A549 treated with DMSO at 1 μM for 4 hours (cell line): Measurements from ENCODE around the gene MARCKSL1. TPM values are rescaled to one million over a fixed set of nuclear protein-coding genes. Genes with fewer than 3 reads are reported as not detected.

Experiments
- total RNA-seq: library from RNA; stranded (reverse); fragments of 200-300 nt; extraction: Qiagen RNA extraction; gene quantifications from 5 replicates; pipeline ENCODE4 v1.2.3, GENCODE V29; 2022; ENCODE audit warnings: low read depth

Gene MARCKSL1, protein sequence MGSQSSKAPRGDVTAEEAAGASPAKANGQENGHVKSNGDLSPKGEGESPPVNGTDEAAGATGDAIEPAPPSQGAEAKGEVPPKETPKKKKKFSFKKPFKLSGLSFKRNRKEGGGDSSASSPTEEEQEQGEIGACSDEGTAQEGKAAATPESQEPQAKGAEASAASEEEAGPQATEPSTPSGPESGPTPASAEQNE
- total RNA-seq, result 57.0 to 80.7 TPM (median 72.8 TPM) in 5 replicates

DNA sequence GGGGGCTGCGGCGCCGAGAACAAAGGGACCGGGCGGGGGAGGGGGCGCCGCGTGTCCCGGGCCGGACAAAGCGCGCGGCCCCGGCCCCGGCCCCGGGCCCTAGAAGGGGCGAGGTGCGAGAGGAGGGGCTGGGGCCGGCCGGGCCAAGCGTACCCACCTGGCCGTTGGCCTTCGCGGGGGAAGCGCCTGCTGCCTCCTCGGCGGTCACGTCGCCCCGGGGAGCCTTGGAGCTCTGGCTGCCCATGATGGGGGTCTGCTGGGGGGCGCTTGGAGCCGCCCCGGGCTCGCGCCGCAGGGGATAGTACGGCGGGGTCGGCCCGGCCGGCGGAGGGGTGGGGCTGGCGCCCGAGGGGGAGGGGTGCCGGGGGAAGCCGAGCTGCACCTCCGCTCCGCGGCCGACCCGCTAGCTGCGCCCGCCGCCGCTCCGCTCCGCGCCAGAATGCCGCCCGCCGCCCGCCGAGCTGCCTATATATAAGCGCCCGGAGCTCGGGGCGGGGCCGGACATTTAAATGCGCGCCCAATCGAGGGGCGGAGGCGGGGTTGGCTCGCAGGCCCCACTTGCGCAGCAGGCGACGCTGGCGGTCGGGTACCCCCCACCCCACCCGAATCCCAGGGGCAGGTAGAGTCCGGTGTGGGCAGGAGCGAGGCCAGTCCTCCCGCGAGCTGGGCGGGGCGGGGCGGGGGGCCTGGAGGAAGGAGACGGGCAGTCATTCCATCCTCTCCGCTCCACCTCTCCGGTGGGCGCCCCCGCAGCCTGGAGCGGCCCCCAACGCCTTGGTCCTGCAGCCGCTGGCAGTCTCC is at the start of gene MARCKSL1:
Gene MARCKSL1, minus strand, starts transcription at position 444 of the 801 bp plus-strand sequence. Its CDS starts 200 bp downstream, at position 244.

DNA sequence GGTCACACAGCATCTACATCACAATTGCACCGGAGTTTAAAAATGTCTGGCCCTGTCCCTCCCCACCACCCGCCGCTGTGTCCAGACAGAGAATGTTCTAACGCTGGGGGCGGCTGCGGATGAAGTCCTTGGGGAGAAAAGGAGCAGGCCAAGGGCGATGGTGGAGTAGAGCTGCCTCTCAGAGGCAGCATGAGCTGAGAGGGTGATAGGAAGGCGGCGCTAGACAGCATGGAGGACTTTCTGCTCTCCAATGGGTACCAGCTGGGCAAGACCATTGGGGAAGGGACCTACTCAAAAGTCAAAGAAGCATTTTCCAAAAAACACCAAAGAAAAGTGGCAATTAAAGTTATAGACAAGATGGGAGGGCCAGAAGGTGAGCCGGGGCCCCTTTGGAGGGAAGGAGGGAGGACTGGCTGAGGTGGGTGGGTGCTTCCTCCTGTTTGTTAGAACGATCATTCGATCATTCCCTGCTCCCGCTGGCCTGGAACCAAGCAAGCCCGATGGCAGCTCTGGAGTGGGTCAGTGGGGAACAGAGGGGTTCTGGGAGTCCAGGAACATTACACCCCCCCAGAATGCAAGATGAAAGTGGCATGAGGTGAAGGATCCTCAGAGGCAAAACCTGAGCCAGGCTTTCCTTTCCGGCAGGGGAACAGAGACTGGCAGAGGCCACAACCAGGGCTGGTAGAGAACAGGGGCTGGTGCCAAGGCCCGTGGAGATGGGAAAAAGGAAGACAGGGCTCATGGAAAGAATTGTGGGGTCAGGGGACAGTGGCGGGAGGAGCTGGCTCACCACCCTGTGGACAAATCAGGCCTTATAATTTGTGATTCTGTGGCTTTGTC is 26.7 kb upstream of the MARCKSL1 start, which contains the start of the genes FAM229A and TSSK3:
Gene FAM229A, minus strand, starts transcription at position 12 of the 840 bp plus-strand sequence. CDS start 394 bp downstream, outside the sequence.
Gene TSSK3, plus strand, starts transcription at position 66 of the 840 bp plus-strand sequence. Its CDS starts 163 bp downstream, at position 229.

GRCh38 chr1:32291708-32292538 is 44.1 kb downstream of the MARCKSL1 start, which contains the start of gene HDAC1:
TSS of gene HDAC1 (plus strand) at chr1:32292083. CDS start at chr1:32292170, 87 bp downstream.

Other genes with a start within 250 kb of the MARCKSL1 start
- 17.7 to 20.0 TPM (median 18.3 TPM) in 5 replicates for gene KPNA6, start 228.2 kb downstream of the MARCKSL1 start, total RNA-seq
- gene TXLNA, start 156.6 kb downstream of the MARCKSL1 start, total RNA-seq, result 30.6 to 32.8 TPM (median 31.2 TPM) in 5 replicates
- gene CCDC28B, start 135.6 kb downstream of the MARCKSL1 start, total RNA-seq, result 1.6 to 2.3 TPM (median 2.0 TPM) in 5 replicates
- 1.7 to 2.5 TPM (median 1.9 TPM) in 5 replicates for gene IQCC, start 130.6 kb downstream of the MARCKSL1 start, total RNA-seq
- not detected in 5 replicates for gene DCDC2B, start 127.1 kb downstream of the MARCKSL1 start, total RNA-seq
- gene TMEM234, start 113.9 kb downstream of the MARCKSL1 start, total RNA-seq, result 7.8 to 9.7 TPM (median 8.7 TPM) in 5 replicates
- 276 to 303 TPM (median 282 TPM) in 5 replicates for gene EIF3I, start 113.8 kb downstream of the MARCKSL1 start, total RNA-seq
- 0.63 to 0.89 TPM (median 0.72 TPM) in 5 replicates for gene FAM167B, start 89.0 kb downstream of the MARCKSL1 start, total RNA-seq
- gene LCK, start 85.0 kb downstream of the MARCKSL1 start, total RNA-seq, result 0.07 TPM in 1 of 5 replicates, not detected in the others
- 58.2 to 63.0 TPM (median 61.7 TPM) in 5 replicates for gene HDAC1, start 44.1 kb downstream of the MARCKSL1 start, total RNA-seq
- gene FAM229A, start 26.3 kb upstream of the MARCKSL1 start, total RNA-seq, result 1.8 to 5.2 TPM (median 4.0 TPM) in 5 replicates
- gene TSSK3, start 26.3 kb upstream of the MARCKSL1 start, total RNA-seq, result 0.09 to 0.37 TPM in 2 of 5 replicates, not detected in the others
- 19.5 to 22.7 TPM (median 21.8 TPM) in 5 replicates for gene BSDC1, start 58.2 kb upstream of the MARCKSL1 start, total RNA-seq
- gene ZBTB8B, start 128.8 kb upstream of the MARCKSL1 start, total RNA-seq, result 0.01 TPM in 2 of 5 replicates, not detected in the others
- gene ZBTB8A, start 203.2 kb upstream of the MARCKSL1 start, total RNA-seq, result 2.9 to 4.6 TPM (median 4.0 TPM) in 5 replicates